Stimulated activated CD8-positive, alpha-beta memory T cell treated with anti-CD3 and anti-CD28 coated beads, Interleukin-12 subunit alpha, Interleukin-12 subunit beta, amount 100 ng/mL, for 4 hours (primary cell): ENCODE data around the gene MGST2.

ENCODE experiments used
- DNase-seq: peaks from one replicate; pipeline ENCODE4 v3.0.0-alpha.2; 2020; ENCODE audit warnings: low read depth

Gene MGST2

DNA sequence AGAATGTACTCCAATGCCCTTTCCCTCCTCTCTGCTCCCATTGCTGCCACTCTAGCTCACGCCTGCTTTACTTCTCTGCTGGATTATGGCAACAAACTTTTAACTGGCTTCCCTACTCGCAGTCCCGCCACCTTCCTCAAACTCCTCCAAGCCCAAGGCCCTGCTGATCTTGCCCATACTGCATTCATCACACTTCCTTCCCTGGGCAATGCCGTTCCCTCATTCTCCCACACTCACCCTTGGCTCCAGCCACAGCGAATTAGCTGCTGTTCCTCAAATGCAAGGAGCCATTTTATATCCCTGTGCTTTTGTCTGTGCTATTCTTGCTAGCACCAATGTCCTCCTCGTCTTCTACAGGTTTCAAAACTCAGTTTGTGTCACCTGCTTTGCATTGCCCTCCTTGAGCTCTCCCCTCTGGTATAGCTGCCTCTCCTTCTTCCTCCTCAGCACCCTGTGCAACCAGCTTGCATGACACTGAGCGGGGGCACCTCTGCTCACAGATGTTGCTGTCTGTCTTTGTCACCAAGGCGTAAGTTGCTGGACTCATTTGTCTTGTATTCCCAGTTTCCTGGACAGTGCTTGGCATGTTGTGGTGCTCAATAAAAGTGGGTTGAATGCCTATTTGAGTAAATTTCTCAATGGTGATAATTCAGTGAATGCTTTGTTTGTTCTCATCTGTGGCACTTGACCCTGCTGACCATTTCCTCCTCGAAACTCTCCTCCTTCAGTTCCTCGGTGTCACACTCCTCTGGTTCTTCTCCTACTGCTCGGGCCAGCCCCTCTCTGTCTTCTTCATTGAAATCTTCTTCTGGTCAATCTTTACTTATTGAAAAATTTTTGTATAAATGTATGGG is 22.4 kb upstream of the MGST2 start:
- no peak for DNase-seq

DNA sequence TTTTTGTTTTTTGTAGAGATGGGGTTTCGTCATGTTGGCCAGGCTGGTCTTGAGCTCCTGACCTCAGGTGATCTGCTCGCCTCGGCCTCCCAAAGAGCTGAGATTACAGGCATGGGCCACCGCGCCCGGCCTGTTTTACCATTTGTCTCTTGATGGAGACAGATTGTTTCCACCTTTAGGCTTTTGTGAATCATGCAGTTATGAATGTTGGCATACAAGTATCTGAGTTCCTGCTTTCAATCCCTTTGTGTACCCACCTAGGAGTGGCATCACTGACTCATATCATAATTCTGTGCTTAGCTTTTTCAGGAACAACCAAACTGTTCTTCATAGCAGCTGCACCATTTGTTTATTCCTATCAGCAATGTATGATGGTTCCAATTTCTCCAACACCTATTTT is 20.2 kb upstream of the MGST2 start:
- DNase-seq = no peak

DNA sequence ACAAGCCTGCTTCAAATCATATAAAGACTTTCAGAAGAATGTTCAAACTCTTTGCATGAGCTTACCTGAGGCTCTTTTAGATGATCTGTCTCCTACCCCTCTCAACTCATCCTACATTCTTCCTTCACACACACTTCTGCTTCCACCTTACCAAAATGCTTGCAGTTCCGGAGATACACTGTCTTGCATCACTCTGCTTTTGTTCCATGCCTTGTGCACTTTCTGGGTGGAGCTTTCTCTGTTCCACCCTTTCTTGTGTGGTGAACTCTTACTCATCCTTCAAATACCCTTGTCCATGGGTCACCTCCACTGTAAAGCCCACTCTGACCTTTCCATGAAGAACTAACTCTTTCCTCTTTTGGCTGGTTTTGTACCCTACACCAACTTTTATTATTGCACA is 18.4 kb upstream of the MGST2 start:
- DNase-seq = no peak

DNA sequence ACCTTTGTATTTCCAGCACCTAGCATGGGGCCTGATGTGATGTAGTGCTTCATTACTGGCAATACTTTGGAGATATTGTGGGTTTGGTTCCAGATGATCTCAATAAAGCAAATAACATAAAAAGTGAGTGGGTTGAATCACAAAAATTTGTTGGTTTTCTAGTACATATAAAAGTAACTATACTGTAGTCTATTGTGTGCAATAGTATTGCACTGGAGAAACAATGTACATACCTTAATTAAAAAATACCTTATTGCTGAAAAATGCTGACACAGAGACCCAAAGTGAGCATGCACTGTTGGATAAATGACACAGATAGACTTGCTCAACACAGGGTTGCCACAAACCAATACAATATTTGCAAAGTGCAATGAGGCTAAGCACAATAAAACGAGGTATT is 17.7 kb upstream of the MGST2 start:
- DNase-seq = no peak

DNA sequence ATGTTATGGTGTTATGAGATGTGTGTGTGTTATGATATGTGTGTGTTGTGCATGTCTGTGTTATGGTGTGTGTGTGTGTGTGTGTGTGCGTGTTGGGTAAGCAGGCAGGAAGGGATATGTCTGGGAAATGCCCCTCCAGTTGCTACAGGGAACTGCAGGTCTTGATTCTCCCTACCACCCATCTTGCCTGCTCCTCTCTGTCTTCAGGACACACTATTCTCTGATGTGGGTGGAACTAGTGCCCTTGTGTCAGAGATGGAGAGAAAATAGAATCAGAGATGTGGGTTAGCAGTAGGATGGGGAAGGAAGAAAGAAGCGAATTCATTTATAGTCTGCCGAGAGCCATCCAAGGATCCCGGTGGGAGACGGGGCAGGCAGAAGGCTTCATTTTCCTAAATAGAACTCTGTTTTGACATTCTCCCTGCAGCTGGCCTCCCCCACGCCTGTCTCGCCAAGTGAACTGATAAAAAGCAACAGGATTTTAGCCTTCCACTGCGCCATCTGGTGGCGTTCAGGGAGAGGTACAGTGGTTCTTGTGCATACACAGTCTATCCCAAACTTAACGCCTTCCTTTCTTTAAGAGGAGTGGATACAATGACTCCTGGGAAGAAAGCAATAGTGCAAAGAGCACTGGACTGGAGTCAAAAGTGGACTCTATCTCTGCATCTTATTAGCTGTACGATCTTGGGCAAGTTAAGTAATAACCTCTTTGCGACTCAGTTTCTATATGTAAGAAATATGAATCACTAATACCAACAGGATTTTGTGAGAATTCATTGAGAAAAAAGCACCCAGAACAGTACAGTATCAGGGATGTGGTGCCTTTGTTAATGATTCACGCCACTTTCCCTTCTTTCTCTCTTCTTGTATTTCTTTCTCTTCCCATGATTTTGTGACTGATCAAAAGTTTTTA is 14.1 kb upstream of the MGST2 start:
- peak; percentile 19 for DNase-seq

- no peak for DNase-seq
Measured at GRCh38 chr4:139654516-139654915, 11.1 kb upstream of the MGST2 start.

DNA sequence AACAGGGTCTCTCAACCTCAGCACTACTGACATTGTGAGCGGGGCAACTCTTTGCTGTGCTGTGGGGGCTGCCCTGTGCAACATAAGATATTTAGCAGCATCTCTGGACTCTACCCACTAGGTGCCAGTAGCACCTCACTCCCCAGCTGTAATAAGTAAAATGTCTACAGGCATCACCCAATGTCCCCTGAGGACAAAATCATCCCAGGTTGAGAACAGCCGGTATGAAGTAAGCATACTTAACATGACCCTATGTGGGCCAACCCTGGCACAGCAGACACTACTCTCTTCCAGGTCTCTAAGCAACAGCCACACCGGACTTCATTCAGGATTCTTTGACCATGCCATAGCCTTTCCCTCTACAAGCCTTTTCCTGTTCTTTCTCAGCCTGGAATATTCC is 10.5 kb upstream of the MGST2 start:
- DNase-seq = no peak

- no peak for DNase-seq
Measured at GRCh38 chr4:139656614-139657486, 8.8 kb upstream of the MGST2 start.

- DNase-seq = no peak
Measured at GRCh38 chr4:139658185-139658584, 7.4 kb upstream of the MGST2 start.

GRCh38 chr4:139658586-139659382 is 6.8 kb upstream of the MGST2 start:
- no peak for DNase-seq

- DNase-seq = no peak
Measured at GRCh38 chr4:139659735-139660424, 5.7 kb upstream of the MGST2 start.

DNA sequence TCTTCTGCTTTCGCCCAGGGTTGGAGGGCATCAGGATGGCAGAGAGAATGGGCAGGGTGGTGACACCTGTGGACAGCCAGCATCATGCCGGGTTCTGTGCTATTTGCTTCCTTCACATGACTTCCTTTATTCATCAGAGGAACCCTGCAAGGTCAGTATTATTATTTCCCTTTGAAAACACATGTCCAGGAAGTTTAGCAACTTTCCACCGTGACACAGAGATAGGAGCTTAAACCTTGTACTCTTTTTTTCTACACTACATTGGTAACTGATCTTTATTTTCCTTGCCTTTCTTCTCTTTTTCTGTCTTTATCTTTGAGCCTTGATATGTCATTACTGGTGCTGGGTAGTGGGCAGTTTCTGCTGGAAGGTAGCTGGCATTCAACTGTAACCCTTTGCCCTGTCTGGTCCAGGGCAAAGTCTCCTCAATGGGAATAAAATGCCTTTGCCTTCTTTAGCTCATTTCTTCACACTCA is 5.0 kb upstream of the MGST2 start:
- no peak for DNase-seq

DNA sequence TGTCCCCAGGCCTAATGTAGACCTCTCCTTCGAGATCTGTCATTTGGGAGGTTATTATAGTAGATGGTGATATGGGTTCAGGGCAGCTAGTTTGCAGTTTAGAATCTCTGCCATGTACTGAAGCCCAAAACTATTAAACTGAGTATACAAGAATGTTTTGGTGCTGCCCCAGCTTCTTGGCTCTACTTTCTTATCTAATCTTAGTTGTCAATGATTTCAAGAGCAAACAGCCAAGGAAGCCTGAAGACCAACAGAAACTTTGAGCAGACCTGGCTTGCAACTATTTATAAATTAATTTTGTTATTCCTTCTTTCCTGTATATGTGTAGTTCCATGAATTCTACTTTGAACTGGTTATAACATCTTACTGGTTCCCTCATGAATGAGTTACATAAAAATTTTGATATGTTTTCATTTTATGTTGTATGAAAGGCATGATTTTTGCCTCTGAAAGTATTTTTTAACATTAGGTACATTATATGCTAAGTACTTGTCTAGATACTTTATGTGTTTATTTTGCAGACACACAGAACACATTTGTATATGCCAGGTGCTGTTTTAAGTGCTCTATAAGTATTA is 2.0 kb upstream of the MGST2 start:
- no peak for DNase-seq

- no peak for DNase-seq
Measured at GRCh38 chr4:139664442-139664841, 1.2 kb upstream of the MGST2 start.

DNA sequence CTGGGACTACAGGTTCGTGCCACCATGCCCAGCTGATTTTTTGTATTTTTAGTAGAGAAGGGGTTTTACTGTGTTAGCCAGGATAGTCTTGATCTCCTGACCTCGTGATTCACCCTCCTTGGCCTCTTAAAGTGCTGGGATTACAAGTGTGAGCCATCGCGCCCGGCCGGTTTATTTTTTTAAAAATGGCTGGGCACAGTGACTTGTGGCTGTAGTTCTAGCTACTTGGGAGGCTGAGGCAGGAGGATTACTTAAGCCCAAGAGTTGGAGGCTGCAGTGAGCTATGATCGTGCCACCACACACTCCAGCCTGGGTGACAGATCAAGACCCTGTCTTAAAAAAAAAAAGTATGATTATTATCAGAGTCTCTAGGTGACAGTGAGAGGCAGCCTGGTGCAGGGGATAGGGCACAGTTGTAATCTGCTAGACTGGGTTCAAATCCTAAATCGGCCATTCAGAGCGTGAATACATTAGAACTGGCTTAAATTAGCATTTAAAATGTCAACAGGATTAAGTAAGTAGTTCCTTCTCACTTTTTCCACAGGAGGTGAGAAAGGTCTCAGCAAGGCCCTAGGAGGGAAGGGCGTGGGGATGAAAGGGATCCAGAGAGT is 435 bp upstream of the MGST2 start:
- no peak for DNase-seq

GRCh38 chr4:139666735-139667281 is 1.2 kb downstream of the MGST2 start:
- no peak for DNase-seq

DNA sequence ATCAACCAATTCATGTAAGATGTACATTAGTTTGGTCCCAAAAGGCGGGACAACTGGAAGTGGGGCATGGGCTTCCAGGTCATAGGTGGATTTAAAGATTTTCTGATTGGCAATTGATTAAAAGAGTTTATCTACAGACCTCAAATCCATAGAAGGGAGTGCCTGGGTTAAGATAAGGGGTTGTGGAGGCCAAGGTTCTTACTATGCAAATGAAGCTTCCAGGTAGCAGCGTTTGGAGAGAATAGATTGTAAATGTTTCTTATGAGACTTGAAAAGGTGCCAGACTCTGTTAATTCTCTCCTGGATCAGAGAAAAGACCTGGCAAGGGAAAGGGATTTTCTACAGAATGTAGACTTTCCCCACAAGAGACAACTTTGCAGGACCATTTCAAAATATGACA is 2.4 kb downstream of the MGST2 start:
- DNase-seq = no peak

- DNase-seq = no peak
Measured at GRCh38 chr4:139668658-139669201, 3.1 kb downstream of the MGST2 start.

DNA sequence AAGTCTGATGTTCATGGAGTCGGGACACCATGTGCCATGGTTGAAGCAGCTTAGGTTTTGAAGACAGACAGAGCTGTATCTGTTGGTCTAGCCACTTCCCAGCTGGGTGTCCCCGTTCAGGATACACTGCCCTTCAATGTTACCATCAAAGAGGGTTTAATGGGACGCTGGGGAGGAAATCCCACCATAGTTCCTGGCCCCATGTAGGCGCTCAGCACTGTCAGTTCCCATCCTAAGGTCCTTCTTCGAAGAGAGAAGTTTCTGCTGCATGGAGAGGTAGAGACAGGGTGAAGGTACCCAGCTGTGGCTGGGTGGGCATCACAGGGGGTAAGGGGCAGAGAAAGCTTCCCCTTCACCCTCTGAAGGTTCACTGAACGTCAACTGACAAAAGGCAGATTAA is 3.7 kb downstream of the MGST2 start:
- DNase-seq = no peak
